Stomach (tissue), 9 donors: ENCODE results near the gene GLCE. TPM values are rescaled to one million over a fixed set of nuclear protein-coding genes. Genes with fewer than 3 reads are reported as not detected.

Source experiments
- DNase-seq, 2 donors: peaks; one replicate each; pipeline versions ENCODE4 v3.0.0 to v3.0.0-alpha.2; 2013 to 2019
- H3K27ac ChIP-seq, 5 donors: fragments of 200-600 bp in 4 of 5; sonication (generic) in 4 of 5; one replicate each; pipeline ENCODE4 v1.5.1; 2013 to 2019; ENCODE audit warnings: mild to moderate bottlenecking in 1 of 5, moderate library complexity in 1 of 5
- H3K27me3 ChIP-seq, 3 donors: fragments of 200-600 bp; sonication (generic); one replicate each; pipeline ENCODE4 v1.5.1; 2017 to 2019; ENCODE audit warnings: mixed run types in 1 of 3
- H3K36me3 ChIP-seq, 4 donors: fragments of 200-600 bp; sonication (generic); 1 replicate in 3 of 4; 2 replicates in 1 of 4; pipeline ENCODE4 v1.5.1; 2016 to 2019
- H3K4me1 ChIP-seq, 4 donors: fragments of 200-600 bp; sonication (generic); one replicate each; pipeline ENCODE4 v1.5.1; 2016 to 2019
- H3K4me3 ChIP-seq, 4 donors: fragments of 200-600 bp; sonication (generic) in 3 of 4; one replicate each; pipeline ENCODE4 v1.5.1; 2016 to 2019; ENCODE audit warnings: mild to moderate bottlenecking in 1 of 4
- H3K9me3 ChIP-seq, 4 donors: fragments of 200-600 bp; sonication (generic); one replicate each; pipeline ENCODE4 v1.5.1; 2016 to 2019
- CTCF ChIP-seq, 7 experiments: fragments of 450-650 bp in 4 of 7; fragments of 200-600 bp in 3 of 7; sonication (generic) in 3 of 7; IDR thresholded peaks; one replicate each; pipeline ENCODE4 v1.5.1; 2016 to 2019; ENCODE audit warnings: antibody characterized with exemption in 7 of 7, control low read depth in 2 of 7, mild to moderate bottlenecking in 1 of 7
- EP300 ChIP-seq: sonication (generic); formaldehyde crosslinking; IDR thresholded peaks from one replicate; pipeline ENCODE4 v1.6.1; 2017; ENCODE audit warnings: antibody characterized with exemption
- POLR2A ChIP-seq, 4 donors: fragments of 450-650 bp; IDR thresholded peaks; one replicate each; pipeline ENCODE4 v1.6.1; 2016; ENCODE audit warnings: antibody characterized with exemption in 4 of 4, control low read depth in 2 of 4, mild to moderate bottlenecking in 1 of 4, moderate library complexity in 1 of 4
- POLR2AphosphoS5 ChIP-seq, 3 donors: sonication (generic); formaldehyde crosslinking; IDR thresholded peaks; one replicate each; pipeline ENCODE4 v1.6.1; 2016; ENCODE audit warnings: antibody characterized with exemption in 3 of 3
- WGBS, 5 donors: extraction: QIAGEN DNeasy Blood & Tissue Kit in 3 of 5; methylation state at CpG; one replicate each; pipeline versions ENCODE4 v1.1.5 to v1.1.7; 2013 to 2018; 5-methylcytosine and 5-hydroxymethylcytosine counted together
- intact Hi-C: fragments of 100-400 bp; cut with DNase I; formaldehyde crosslinking; loops from one replicate; pipeline ENCODE4 v1.15.1; 2023; ENCODE audit warnings: low total_unique reads
- polyA plus RNA-seq, 3 donors: library from polyadenylated mRNA; stranded (reverse); fragments of 200-250 nt; gene quantifications; one replicate each; pipeline ENCODE4 v1.2.3, GENCODE V29; 2013
- total RNA-seq, 5 donors: library from RNA; depleted of rRNA; stranded (reverse); fragments of >200 nt; gene quantifications; one replicate each; pipeline versions ENCODE4 v1.1.0 to v1.2.3, GENCODE V29; 2014 to 2016
- donor health status: healthy with polysubstance abuse.
- donor health status: Bipolar disorder and iron deficiency.
- donor health status: healthy.

The GLCE gene
- total and polyA plus RNA-seq, 8 donors, result 5.5 to 50.9 (median 22.1) TPM

- no peaks in the 10 kb centered on the region for H3K36me3 ChIP-seq
- no peaks in the 10 kb centered on the region for H3K9me3 ChIP-seq
- H3K27me3 ChIP-seq, result no peaks in the 10 kb centered on the region
- intact Hi-C loops, result no loop called here
- no peak for TF ChIP-seq POLR2AphosphoS5 (IDR thresholded peaks at IDR 0.05)
- peak in 1 of 7 experiments; percentile 11 for TF ChIP-seq CTCF (IDR thresholded peaks at IDR 0.05)
- no peak for TF ChIP-seq POLR2A (IDR thresholded peaks at IDR 0.05)
- TF ChIP-seq EP300, result no peak
- WGBS, 5 donors, result 47 to 95% (median 71%) methylated on average over 3 of the region's 3 CpGs
- H3K4me3 ChIP-seq, result no peak overlapping the region
- no peak for DNase-seq
- H3K4me1 ChIP-seq, result peaks cover 0 to 23% (median 7%) of the 10 kb centered on the region in 4 donors
- no peak overlapping the region for H3K27ac ChIP-seq
Measured at GRCh38 chr15:69213786-69214185, 53.4 kb downstream of the GLCE start.

- Histone ChIP-seq H3K9me3 (no peaks in the 10 kb centered on the region), H3K36me3 (no peaks in the 10 kb centered on the region), H3K4me3 (no peak overlapping the region), H3K27me3 (no peaks in the 10 kb centered on the region), H3K4me1 (peaks cover 0 to 12% (median 7%) of the 10 kb centered on the region in 4 donors), H3K27ac (no peak overlapping the region)
- intact Hi-C loops, result no loop called here
- no peak for DNase-seq
- no peak for TF ChIP-seq EP300
- no peak for TF ChIP-seq POLR2A (IDR thresholded peaks at IDR 0.05)
- no peak for TF ChIP-seq CTCF (IDR thresholded peaks at IDR 0.05)
- no peak for TF ChIP-seq POLR2AphosphoS5 (IDR thresholded peaks at IDR 0.05)
- WGBS, 5 donors, result 42 to 54% (median 49%) methylated on average over 2 of the region's 2 CpGs
Measured at GRCh38 chr15:69215314-69216035, 55.0 kb downstream of the GLCE start.

- intact Hi-C loops, result no loop called here
- H3K36me3 ChIP-seq, result peaks cover 0 to 6% (median 0%) of the 10 kb centered on the region in 4 donors
- peak in 1 of 2 donors; percentile 47 for DNase-seq
- peaks cover 0 to 2% (median 0%) of the 10 kb centered on the region in 4 donors for H3K9me3 ChIP-seq
- peak overlapping the region in 3 of 5 donors; percentile 0 to 41 (median 24) for H3K27ac ChIP-seq
- TF ChIP-seq EP300 (no peak), POLR2AphosphoS5 (IDR thresholded peaks at IDR 0.05) (no peak), CTCF (IDR thresholded peaks at IDR 0.05) (no peak), POLR2A (IDR thresholded peaks at IDR 0.05) (no peak)
- peaks cover 0 to 8% (median 3%) of the 10 kb centered on the region in 4 donors for H3K4me1 ChIP-seq
- no peaks in the 10 kb centered on the region for H3K27me3 ChIP-seq
- no peak overlapping the region for H3K4me3 ChIP-seq
Measured at GRCh38 chr15:69217381-69217780, 56.9 kb downstream of the GLCE start.

- H3K4me1 ChIP-seq, result peaks cover 0 to 16% (median 3%) of the 10 kb centered on the region in 4 donors
- no peak overlapping the region for H3K4me3 ChIP-seq
- peaks cover 0 to 7% (median 0%) of the 10 kb centered on the region in 4 donors for H3K36me3 ChIP-seq
- no peak overlapping the region for H3K27ac ChIP-seq
- no peaks in the 10 kb centered on the region for H3K27me3 ChIP-seq
- H3K9me3 ChIP-seq, result peaks cover 0 to 13% (median 4%) of the 10 kb centered on the region in 4 donors
- intact Hi-C loops, result loop anchor here (10.0 kb wide), 1 partner anchor 165 kb away; no protein-coding TSS in a partner anchor
- 94 to 100% (median 98%) methylated on average over 1 of the region's 1 CpG for WGBS, 5 donors
- TF ChIP-seq EP300, result no peak
- TF ChIP-seq CTCF (IDR thresholded peaks at IDR 0.05), result no peak
- no peak for TF ChIP-seq POLR2A (IDR thresholded peaks at IDR 0.05)
- TF ChIP-seq POLR2AphosphoS5 (IDR thresholded peaks at IDR 0.05), result no peak
- no peak for DNase-seq
Measured at GRCh38 chr15:69219690-69220089, 59.3 kb downstream of the GLCE start.
